ENCODE measurements around the gene BCLAF1. TPM values are rescaled to one million over a fixed set of nuclear protein-coding genes. Genes with fewer than 3 reads are reported as not detected.

Gene BCLAF1
- polyA plus RNA-seq, 1 experiment, result 117 TPM

DNA sequence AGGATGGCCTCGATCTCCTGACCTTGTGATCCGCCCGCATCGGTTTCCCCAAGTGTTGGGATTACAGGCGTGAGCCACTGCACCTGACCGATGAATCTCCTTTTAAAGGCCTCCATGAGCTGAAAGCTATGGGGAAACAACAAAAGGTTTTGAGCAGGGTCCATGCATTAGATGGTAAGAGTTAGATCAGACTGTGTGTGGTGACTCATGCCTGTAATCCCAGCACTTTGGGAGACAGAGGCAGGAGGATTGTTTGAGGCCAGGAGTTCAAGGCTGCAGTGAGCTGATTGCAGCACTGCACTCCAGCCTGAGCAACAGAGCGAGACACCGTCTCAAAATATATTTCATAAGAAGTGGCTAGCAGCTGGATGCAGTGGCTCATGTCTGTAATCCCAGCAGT, 41.0 kb upstream of the BCLAF1 start:
- H3K27ac ChIP-seq (ENCODE audit: low read depth, low read length), result no peak overlapping the region
- H3K9me3 ChIP-seq (ENCODE audit: control insufficient read depth, insufficient read depth, low read length), result no peaks in the 10 kb centered on the region
- TF ChIP-seq, protein P1, sequence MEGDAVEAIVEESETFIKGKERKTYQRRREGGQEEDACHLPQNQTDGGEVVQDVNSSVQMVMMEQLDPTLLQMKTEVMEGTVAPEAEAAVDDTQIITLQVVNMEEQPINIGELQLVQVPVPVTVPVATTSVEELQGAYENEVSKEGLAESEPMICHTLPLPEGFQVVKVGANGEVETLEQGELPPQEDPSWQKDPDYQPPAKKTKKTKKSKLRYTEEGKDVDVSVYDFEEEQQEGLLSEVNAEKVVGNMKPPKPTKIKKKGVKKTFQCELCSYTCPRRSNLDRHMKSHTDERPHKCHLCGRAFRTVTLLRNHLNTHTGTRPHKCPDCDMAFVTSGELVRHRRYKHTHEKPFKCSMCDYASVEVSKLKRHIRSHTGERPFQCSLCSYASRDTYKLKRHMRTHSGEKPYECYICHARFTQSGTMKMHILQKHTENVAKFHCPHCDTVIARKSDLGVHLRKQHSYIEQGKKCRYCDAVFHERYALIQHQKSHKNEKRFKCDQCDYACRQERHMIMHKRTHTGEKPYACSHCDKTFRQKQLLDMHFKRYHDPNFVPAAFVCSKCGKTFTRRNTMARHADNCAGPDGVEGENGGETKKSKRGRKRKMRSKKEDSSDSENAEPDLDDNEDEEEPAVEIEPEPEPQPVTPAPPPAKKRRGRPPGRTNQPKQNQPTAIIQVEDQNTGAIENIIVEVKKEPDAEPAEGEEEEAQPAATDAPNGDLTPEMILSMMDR (IDR thresholded peaks at IDR 0.05; ENCODE audit: low read depth, low read length), result no peak
- ChIA-PET POLR2A (no interaction called here), CTCF (interaction anchor here (1.5 kb wide), 1 partner anchor 13 kb away, joined by 9 read pairs; no protein-coding TSS in a partner anchor)
- DNase-seq (ENCODE audit: low read depth, low spot score), result no peak
- peaks cover 8% of the 10 kb centered on the region for H3K27me3 ChIP-seq (ENCODE audit: control insufficient read depth, insufficient read depth, low read length)
- no peak overlapping the region for H3K4me3 ChIP-seq (ENCODE audit: low read depth, low read length)

DNA sequence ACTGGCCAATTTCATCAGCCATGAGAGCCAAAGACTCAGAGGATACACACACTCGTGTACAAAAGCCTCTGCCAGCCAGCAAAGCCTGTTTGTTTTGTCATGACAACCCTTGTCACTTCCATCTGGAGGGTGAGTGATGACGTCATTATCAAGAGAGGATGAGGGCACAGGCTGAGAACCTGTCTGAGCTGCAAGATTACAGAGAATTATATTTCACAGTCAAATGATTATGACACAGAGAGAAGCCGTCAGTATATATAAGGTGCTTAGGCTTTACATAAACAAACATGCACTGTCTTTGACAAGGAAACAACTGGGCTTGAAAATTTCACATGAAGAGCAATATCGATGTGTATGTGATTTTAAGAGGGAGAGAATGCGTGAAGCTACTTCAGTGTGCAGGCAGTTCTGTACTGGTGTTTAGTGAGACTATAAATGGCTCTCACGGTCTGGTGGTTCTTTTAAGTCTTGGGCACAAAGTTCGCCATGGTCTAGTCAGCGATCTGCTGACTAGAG, 36.5 kb upstream of the BCLAF1 start:
- CTCF ChIA-PET, result no interaction called here
- Histone ChIP-seq H3K9me3 (ENCODE audit: control insufficient read depth, insufficient read depth, low read length) (no peaks in the 10 kb centered on the region), H3K27me3 (ENCODE audit: control insufficient read depth, insufficient read depth, low read length) (peaks cover 3% of the 10 kb centered on the region), H3K27ac (ENCODE audit: low read depth, low read length) (no peak overlapping the region), H3K4me3 (ENCODE audit: low read depth, low read length) (no peak overlapping the region)
- DNase-seq (ENCODE audit: low read depth, low spot score), result peak; percentile 4
- TF ChIP-seq, protein P1 (IDR thresholded peaks at IDR 0.05; ENCODE audit: low read depth, low read length), result no peak
- POLR2A ChIA-PET, result no interaction called here

DNA sequence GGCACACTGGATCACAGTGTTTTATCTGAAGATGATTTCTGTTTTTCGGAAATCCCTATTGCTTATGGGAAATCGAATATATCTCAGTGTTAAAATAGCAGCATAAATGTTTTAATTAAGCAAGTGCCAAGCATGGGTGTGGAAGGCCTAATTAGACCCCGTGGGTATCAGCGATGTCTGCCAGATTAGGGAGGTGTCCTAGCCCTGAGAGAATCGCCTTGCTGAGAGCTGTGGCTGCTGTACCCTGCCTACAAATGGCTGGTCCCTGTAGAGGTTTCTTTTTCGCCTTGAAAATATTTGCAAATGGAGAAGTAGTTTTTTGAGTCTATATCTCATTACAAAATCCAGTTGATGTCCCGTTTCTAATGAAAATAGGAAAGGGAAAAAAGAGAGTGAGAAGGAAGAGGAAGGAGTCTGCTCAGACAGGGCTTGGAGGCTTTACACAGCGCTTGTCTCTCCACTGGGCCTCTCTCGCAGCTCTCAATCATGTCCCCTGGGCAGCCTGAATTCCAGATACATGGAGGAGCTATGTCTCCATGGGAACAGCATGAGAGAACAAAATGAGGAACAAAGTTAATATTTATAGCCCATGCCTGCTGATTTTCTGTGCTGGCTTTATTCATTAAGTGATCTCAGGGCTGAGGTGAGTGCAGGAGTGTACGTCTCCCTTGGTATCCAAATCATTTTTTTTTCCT, 35.2 kb upstream of the BCLAF1 start:
- Histone ChIP-seq H3K4me3 (ENCODE audit: low read depth, low read length) (no peak overlapping the region), H3K27ac (ENCODE audit: low read depth, low read length) (no peak overlapping the region), H3K27me3 (ENCODE audit: control insufficient read depth, insufficient read depth, low read length) (peaks cover 3% of the 10 kb centered on the region), H3K9me3 (ENCODE audit: control insufficient read depth, insufficient read depth, low read length) (no peaks in the 10 kb centered on the region)
- TF ChIP-seq, protein P1 (IDR thresholded peaks at IDR 0.05; ENCODE audit: low read depth, low read length), result no peak
- ChIA-PET POLR2A (no interaction called here), CTCF (interaction anchor here (1.2 kb wide), 1 partner anchor 9 kb away, joined by 3 read pairs; no protein-coding TSS in a partner anchor)
- no peak for DNase-seq (ENCODE audit: low read depth, low spot score)

DNA sequence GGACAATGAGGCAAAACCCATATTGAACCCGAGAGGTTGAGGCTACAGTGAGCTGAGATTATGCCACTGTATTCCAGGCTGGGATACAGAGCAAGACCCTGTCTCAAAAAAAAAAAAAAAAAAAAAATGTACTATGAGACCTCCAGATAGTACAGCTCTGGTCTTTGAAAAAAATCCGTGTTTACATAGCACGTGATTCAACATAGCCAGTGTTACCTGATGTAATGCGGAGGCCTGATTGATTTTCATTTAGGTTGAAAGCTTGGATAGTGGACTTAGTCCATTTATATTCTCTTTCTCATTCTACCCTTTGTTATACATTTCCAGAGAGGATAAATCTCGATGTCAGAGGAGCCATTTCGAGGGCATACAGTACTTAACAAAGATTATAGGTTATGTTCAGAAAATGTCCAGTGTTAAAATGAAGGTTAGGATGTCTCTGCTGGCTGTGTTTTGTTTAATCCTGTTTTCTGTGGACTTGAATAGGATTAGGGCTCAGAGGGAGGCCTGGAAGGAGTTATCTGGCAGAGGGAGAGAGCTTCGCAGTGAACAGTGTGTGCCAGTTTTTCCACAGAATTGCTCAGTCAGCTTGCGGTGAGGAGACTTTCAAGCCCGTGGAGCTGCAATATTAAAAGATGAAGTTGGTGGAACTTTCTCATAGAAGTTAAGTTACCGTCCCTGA, 33.9 kb upstream of the BCLAF1 start:
- no peak overlapping the region for H3K27ac ChIP-seq (ENCODE audit: low read depth, low read length)
- peaks cover 3% of the 10 kb centered on the region for H3K27me3 ChIP-seq (ENCODE audit: control insufficient read depth, insufficient read depth, low read length)
- no peak for DNase-seq (ENCODE audit: low read depth, low spot score)
- POLR2A ChIA-PET, result no interaction called here
- TF ChIP-seq, protein P1 (IDR thresholded peaks at IDR 0.05; ENCODE audit: low read depth, low read length), result no peak
- CTCF ChIA-PET, result interaction anchor here (0.9 to 1.4 kb wide), 2 partner anchors 224 to 867 kb away, joined by 3 read pairs; no protein-coding TSS in a partner anchor
- H3K4me3 ChIP-seq (ENCODE audit: low read depth, low read length), result no peak overlapping the region
- H3K9me3 ChIP-seq (ENCODE audit: control insufficient read depth, insufficient read depth, low read length), result no peaks in the 10 kb centered on the region

DNA sequence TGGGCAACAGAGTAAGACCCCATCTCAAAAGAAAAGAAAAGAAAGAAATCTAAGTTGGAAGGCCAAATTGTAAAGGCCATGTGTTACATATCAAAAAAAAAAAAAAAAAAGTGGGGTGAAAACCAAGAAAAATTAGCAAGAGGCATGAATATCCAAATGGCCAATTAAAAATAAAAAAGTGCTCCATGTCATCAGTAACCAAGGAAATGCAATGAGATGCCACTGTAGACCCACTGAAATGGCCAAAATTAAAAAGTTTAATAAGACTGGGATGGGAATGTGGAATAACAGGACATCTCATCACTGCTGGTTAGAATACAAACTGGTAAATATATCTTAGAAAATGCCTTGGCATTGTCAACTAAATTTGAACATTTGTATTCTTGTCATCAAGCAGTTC, 30.1 kb upstream of the BCLAF1 start:
- DNase-seq (ENCODE audit: low read depth, low spot score), result no peak
- Histone ChIP-seq H3K27ac (ENCODE audit: low read depth, low read length) (no peak overlapping the region), H3K9me3 (ENCODE audit: control insufficient read depth, insufficient read depth, low read length) (no peaks in the 10 kb centered on the region), H3K4me3 (ENCODE audit: low read depth, low read length) (no peak overlapping the region), H3K27me3 (ENCODE audit: control insufficient read depth, insufficient read depth, low read length) (peaks cover 2% of the 10 kb centered on the region)
- ChIA-PET POLR2A (no interaction called here), CTCF (interaction anchor here (3.1 kb wide), 1 partner anchor 869 kb away, joined by 19 read pairs; no protein-coding TSS in a partner anchor)
- TF ChIP-seq, protein P1 (IDR thresholded peaks at IDR 0.05; ENCODE audit: low read depth, low read length), result no peak

Data from AG04450 (cell line).